ENCODE results near the gene CWC27.

DNA sequence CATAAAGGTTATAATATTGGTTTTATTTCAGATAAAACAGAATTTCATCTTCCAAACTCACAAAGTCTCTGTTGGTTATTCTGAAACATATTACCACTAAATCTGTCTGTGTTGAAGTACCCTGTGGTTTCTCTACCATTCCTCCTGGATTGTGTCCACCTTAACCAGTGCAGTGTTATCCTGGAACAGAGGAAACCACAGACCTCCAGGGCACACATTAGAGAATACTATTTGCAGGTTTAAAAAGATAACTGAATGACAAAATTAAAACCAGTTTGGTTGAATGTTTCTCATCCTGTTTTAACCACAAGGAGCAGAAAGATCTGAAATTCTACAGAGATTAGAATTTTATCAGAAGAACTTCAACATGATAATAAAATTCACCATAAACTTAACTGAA, 251.8 kb downstream of the CWC27 start:
- TF ChIP-seq, protein P1, sequence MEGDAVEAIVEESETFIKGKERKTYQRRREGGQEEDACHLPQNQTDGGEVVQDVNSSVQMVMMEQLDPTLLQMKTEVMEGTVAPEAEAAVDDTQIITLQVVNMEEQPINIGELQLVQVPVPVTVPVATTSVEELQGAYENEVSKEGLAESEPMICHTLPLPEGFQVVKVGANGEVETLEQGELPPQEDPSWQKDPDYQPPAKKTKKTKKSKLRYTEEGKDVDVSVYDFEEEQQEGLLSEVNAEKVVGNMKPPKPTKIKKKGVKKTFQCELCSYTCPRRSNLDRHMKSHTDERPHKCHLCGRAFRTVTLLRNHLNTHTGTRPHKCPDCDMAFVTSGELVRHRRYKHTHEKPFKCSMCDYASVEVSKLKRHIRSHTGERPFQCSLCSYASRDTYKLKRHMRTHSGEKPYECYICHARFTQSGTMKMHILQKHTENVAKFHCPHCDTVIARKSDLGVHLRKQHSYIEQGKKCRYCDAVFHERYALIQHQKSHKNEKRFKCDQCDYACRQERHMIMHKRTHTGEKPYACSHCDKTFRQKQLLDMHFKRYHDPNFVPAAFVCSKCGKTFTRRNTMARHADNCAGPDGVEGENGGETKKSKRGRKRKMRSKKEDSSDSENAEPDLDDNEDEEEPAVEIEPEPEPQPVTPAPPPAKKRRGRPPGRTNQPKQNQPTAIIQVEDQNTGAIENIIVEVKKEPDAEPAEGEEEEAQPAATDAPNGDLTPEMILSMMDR (IDR thresholded peaks at IDR 0.05) = no peak
- TF ChIP-seq RAD21 (IDR thresholded peaks at IDR 0.05; ENCODE audit: low read length) = peak; percentile 20; the same call in 1 of the 2 replicates
- no peak for TF ChIP-seq TAF1 (IDR thresholded peaks at IDR 0.05; ENCODE audit: borderline replicate concordance, low read depth, low read length)
- TF ChIP-seq, protein P2, sequence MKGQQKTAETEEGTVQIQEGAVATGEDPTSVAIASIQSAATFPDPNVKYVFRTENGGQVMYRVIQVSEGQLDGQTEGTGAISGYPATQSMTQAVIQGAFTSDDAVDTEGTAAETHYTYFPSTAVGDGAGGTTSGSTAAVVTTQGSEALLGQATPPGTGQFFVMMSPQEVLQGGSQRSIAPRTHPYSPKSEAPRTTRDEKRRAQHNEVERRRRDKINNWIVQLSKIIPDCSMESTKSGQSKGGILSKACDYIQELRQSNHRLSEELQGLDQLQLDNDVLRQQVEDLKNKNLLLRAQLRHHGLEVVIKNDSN (IDR thresholded peaks at IDR 0.05; ENCODE audit: borderline replicate concordance, low read depth) = no peak

Data from SK-N-SH (cell line).